D721Med (cell line): ENCODE results near the gene IGF1R.

Experiments
- DNase-seq: peaks from one replicate; pipeline ENCODE4 v3.0.0; 2011; ENCODE audit warnings: low spot score; ENCODE audit not compliant: insufficient read length
- FAIRE-seq: peaks from 2 replicates; lab custom pipeline; 2011; peaks lifted over from hg19 to GRCh38; lab: Jason Lieb, UNC
- TF ChIP-seq, protein P1 (sequence below): IDR thresholded peaks from 2 replicates; pipeline ENCODE4 v1.5.1; 2012; ENCODE audit warnings: mild to moderate bottlenecking, control low read depth; ENCODE audit not compliant: insufficient read depth; ENCODE audit errors: missing control alignments

IGF1R gene

DNA sequence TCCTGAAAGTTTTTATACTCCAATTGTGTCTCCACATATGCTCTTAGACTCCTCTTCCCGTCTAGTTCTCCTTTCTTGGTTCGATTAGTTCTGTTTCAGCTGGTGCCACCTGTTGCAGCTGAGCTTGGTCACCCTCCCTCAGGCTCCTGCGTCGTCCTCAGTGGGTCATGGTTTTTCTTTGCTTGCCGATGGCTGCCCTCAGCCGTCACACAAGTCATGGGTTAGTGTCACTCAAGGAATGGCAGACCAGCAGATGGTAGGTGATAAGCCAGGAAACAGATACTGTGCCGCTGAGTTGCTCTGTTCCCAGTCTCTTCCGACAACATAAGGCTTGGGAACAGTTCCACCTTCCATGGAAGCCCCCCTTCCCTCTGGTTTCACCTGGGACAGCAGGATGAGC lies 109.9 kb downstream of the IGF1R start:
- no peak for DNase-seq
- TF ChIP-seq, protein P1, sequence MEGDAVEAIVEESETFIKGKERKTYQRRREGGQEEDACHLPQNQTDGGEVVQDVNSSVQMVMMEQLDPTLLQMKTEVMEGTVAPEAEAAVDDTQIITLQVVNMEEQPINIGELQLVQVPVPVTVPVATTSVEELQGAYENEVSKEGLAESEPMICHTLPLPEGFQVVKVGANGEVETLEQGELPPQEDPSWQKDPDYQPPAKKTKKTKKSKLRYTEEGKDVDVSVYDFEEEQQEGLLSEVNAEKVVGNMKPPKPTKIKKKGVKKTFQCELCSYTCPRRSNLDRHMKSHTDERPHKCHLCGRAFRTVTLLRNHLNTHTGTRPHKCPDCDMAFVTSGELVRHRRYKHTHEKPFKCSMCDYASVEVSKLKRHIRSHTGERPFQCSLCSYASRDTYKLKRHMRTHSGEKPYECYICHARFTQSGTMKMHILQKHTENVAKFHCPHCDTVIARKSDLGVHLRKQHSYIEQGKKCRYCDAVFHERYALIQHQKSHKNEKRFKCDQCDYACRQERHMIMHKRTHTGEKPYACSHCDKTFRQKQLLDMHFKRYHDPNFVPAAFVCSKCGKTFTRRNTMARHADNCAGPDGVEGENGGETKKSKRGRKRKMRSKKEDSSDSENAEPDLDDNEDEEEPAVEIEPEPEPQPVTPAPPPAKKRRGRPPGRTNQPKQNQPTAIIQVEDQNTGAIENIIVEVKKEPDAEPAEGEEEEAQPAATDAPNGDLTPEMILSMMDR, result no peak
- no peak for FAIRE-seq

DNA sequence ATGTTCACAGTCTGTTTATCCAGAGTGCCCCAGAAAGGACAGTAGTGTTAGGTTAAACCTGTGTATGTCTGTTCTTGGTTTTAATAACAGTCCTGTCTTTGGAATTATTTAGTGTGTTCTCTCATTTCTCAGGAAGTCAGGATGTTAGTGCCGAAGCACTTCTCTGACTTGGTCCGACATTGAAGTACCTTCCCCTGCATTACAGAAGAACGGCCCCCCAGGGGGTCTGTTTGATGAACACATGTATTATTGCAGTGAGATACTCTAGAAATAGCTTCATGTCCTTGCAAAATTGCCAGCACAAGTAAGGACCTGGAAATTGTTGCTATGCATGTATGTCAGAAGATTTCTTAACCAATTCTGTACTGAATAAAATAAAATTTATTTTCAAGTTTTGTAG lies 110.9 kb downstream of the IGF1R start:
- DNase-seq (no peak), FAIRE-seq (no peak)
- TF ChIP-seq, protein P1, result no peak

DNA sequence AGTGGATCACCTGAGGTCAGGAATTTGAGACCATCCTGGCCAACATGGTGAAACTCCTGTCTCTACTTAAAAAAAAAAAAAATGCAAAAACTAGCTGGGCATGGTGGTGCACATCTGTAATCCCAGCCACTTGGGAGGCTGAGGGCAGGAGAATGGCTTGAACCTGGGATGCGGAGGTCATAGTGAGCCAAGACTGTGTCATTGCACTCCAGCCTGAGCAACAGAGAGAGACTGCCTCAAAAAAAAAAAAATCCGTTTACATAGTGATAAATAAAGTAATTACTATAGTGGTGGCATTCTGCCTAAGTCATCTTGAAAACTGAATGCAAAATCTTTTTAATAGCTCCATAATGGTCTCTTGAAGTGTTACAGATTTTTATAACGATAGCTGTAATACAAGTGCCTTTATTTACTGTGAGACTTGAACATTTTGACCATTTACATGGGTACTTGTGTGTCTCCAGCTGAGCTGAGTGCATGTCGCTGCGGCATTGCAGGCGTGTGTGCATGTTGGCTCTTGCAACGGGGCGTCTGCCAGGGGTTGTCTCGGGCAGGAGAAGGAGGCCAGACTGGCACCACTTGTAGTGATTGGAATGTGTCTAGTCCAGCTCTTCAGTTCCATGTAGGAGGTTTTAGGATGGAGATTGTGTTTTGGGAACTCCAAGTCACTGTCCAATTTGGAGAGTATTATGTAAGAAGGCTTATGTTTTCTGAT lies 111.9 kb downstream of the IGF1R start:
- no peak for DNase-seq
- FAIRE-seq, result no peak
- TF ChIP-seq, protein P1, result no peak

DNA sequence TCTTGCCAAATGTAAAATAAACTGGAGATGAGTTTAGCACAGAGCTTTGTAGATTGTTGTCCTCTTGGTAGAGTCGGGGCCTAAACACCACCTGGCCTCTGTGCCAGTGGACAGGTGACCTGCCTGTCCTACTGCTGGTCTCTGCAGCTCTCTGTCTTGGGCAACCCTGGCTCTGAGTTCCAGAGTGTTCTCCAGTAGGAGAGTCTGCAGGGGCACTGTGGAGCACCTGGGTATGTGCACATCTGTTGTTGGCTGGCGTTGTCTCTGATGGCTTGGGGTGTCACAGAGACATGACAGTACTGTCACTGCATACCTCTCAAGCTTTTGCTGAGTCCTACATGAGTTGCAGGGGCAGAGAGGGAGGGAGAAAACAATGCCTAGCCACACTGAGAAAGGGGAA lies 112.6 kb downstream of the IGF1R start:
- FAIRE-seq, result no peak

DNA sequence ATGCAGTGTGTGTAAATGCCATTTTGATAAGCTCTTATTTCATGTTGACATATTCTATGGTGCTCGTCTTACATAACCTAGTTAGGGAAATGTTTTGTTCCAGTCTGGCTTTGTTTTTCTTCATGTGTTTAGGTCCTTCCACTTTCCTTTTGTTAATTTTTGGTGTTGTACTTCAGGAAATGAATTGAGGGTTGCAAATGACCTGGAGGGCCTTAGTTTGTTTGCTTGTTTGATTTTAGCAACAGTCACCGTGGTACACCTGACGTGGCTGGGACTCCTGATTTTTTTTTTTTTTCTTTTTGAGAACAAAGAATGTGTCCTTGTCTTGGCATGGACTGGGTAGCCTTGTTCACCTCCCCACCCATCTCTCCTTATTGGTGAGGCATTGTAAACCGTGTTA lies 114.8 kb downstream of the IGF1R start:
- no peak for DNase-seq
- TF ChIP-seq, protein P1, result no peak
- no peak for FAIRE-seq

More for the DNA sequence above, 112.6 kb downstream of the IGF1R start:
- TF ChIP-seq, protein P1, result no peak
- no peak for DNase-seq

DNA sequence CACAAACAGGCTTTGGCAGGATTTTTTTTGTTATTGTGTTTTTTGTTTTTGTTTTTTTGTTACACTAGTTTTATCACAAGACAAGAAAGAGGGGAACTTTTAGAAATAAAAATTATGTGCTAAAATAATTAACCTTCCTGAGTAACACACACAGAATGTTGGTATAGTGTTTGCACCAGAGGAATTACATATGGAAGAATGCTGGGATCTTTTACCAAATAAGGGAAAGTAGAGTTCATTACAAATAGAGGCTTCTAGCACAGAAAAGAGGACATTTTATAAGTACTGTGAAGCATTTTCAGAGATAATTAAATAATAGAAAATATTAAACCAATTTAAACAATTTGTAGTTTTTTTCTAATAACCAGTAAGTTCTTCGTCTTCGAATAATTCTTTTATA lies 116.0 kb downstream of the IGF1R start:
- no peak for FAIRE-seq
- DNase-seq, result no peak

DNA sequence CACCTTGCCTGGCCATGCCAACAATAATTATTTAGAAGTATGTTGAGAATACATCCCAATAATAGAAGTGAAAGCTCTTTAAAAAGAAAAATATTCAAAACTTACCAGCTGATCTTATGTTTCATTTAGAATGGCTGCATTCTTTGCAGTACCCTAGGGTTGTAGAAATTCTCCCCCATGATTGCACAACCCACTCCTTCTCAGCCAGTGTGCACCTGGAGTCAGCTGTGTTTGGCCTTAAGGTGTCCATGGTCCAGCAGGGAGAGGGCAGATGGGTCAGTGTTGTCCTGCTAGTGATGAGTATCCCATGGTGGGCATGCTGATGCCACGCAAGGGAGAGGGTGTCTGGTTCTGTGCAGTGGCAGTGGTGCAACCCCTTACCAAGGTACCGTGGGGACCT lies 117.3 kb downstream of the IGF1R start:
- DNase-seq (no peak), FAIRE-seq (no peak)
- TF ChIP-seq, protein P1, result no peak

More for the DNA sequence above, 116.0 kb downstream of the IGF1R start:
- TF ChIP-seq, protein P1, result no peak
